Ramos (cell line): ENCODE data around the gene AXDND1.
"Not testable (repeated sequence)": the region's sequence is repeated elsewhere in the genome, so short reads cannot be mapped to it uniquely, and the experiment has no call there.

ENCODE experiments used
- in situ Hi-C: fragments of 300-500 bp; cut with MboI; formaldehyde crosslinking; loops from one replicate; pipeline ENCODE4 v1.14.3; 2022; ENCODE audit warnings: low sequenced_read_pairs; ENCODE audit not compliant: unreplicated experiment

Gene AXDND1

GRCh38 chr1:179366093-179366800 is 476 bp downstream of the AXDND1 start:
- in situ Hi-C loops = loop anchor here (5.0 to 10.0 kb wide), 3 partner anchors 251 to 839 kb away; partner anchors contain the start of gene TOR3A

GRCh38 chr1:179369751-179370341 is 4.1 kb downstream of the AXDND1 start:
- in situ Hi-C loops = loop anchor here (5.0 to 10.0 kb wide), 3 partner anchors 255 to 843 kb away; partner anchors contain the start of gene TOR3A

- in situ Hi-C loops = no loop called here
Observed at GRCh38 chr1:179372160-179372559, 6.4 kb downstream of the AXDND1 start.

- in situ Hi-C loops = no loop called here
Observed at GRCh38 chr1:179376223-179376622, 10.5 kb downstream of the AXDND1 start.

- in situ Hi-C loops = no loop called here
Observed at GRCh38 chr1:179380299-179380698, 14.5 kb downstream of the AXDND1 start.

- in situ Hi-C loops = no loop called here
Observed at GRCh38 chr1:179384027-179384426, 18.3 kb downstream of the AXDND1 start.

GRCh38 chr1:179385510-179385909 is 19.7 kb downstream of the AXDND1 start:
- in situ Hi-C loops = no loop called here

GRCh38 chr1:179393721-179394120 is 27.9 kb downstream of the AXDND1 start:
- in situ Hi-C loops = no loop called here

- in situ Hi-C loops = not testable (repeated sequence)
Observed at GRCh38 chr1:179399399-179399798, 33.6 kb downstream of the AXDND1 start.

GRCh38 chr1:179417760-179418159 is 52.0 kb downstream of the AXDND1 start:
- in situ Hi-C loops = not testable (repeated sequence)

- in situ Hi-C loops = not testable (repeated sequence)
Observed at GRCh38 chr1:179418706-179419105, 52.9 kb downstream of the AXDND1 start.

GRCh38 chr1:179424610-179425009 is 58.8 kb downstream of the AXDND1 start:
- in situ Hi-C loops = no loop called here

GRCh38 chr1:179425186-179425585 is 59.4 kb downstream of the AXDND1 start:
- in situ Hi-C loops = no loop called here

GRCh38 chr1:179437171-179437570 is 71.4 kb downstream of the AXDND1 start:
- in situ Hi-C loops = no loop called here

GRCh38 chr1:179439646-179440045 is 73.9 kb downstream of the AXDND1 start:
- in situ Hi-C loops = not testable (repeated sequence)

- in situ Hi-C loops = not testable (repeated sequence)
Observed at GRCh38 chr1:179440301-179440700, 74.5 kb downstream of the AXDND1 start.

- in situ Hi-C loops = no loop called here
Observed at GRCh38 chr1:179440971-179441370, 75.2 kb downstream of the AXDND1 start.

- in situ Hi-C loops = no loop called here
Observed at GRCh38 chr1:179441501-179441900, 75.7 kb downstream of the AXDND1 start.

GRCh38 chr1:179442846-179443245 is 77.1 kb downstream of the AXDND1 start:
- in situ Hi-C loops = not testable (repeated sequence)

GRCh38 chr1:179445593-179445992 is 79.8 kb downstream of the AXDND1 start:
- in situ Hi-C loops = no loop called here

- in situ Hi-C loops = no loop called here
Observed at GRCh38 chr1:179447489-179447888, 81.7 kb downstream of the AXDND1 start.
